ENCODE results near the gene ALDH1A1. TPM values are rescaled to one million over a fixed set of nuclear protein-coding genes. Genes with fewer than 3 reads are reported as not detected.

ALDH1A1 gene
- total RNA-seq, 1 donor from 2014 or later, result not detected

DNA sequence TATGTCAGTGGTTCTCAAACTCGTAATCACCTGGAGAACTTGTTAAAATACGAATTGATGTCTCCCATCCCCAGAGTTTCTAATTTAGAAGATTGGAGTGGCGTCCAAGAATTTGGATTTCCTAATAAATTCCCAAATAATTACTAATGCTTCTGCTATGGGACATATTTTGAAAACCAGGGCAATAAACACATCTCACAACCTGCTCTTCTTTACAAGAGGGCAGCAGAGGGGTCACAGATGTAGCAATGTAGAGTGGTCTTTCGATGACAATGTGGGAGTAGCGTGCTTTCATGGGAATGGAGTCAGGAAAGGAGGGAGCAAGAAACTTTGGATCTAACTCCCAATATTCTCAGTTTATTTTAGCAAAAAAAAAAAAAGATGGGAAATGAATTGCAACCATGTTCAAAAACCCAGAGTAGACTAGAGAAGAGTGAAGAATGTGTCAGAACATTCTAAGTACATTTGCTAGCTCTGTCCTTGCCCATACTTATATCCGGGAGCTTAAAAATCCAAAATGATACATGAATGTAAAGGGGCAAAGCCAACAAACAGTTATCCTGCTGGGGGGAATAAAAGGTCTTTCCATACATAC lies 33.8 kb upstream of the ALDH1A1 start:
- TF ChIP-seq EZH2 (IDR thresholded peaks at IDR 0.05) (no peak), EZH2phosphoT487 (IDR thresholded peaks at IDR 0.05) (no peak)
- TF ChIP-seq, protein P1, sequence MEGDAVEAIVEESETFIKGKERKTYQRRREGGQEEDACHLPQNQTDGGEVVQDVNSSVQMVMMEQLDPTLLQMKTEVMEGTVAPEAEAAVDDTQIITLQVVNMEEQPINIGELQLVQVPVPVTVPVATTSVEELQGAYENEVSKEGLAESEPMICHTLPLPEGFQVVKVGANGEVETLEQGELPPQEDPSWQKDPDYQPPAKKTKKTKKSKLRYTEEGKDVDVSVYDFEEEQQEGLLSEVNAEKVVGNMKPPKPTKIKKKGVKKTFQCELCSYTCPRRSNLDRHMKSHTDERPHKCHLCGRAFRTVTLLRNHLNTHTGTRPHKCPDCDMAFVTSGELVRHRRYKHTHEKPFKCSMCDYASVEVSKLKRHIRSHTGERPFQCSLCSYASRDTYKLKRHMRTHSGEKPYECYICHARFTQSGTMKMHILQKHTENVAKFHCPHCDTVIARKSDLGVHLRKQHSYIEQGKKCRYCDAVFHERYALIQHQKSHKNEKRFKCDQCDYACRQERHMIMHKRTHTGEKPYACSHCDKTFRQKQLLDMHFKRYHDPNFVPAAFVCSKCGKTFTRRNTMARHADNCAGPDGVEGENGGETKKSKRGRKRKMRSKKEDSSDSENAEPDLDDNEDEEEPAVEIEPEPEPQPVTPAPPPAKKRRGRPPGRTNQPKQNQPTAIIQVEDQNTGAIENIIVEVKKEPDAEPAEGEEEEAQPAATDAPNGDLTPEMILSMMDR (IDR thresholded peaks at IDR 0.05), result no peak
- no peaks in the 10 kb centered on the region for H3F3A ChIP-seq (ENCODE audit: low read depth)
- Mint-ChIP-seq H3K27ac (no peak overlapping the region), H3K4me3 (no peak overlapping the region), H3K36me3 (no peaks in the 10 kb centered on the region), H3K27me3 (ENCODE audit: insufficient read depth, low read depth) (no peaks in the 10 kb centered on the region), H3K9me3 (no peaks in the 10 kb centered on the region), H3K4me1 (no peaks in the 10 kb centered on the region)
- no peaks in the 10 kb centered on the region for H3K27me3 ChIP-seq
- no peaks in the 10 kb centered on the region for H4K20me1 ChIP-seq (ENCODE audit: low read depth)
- H3K27ac ChIP-seq, result no peak overlapping the region
- no peak overlapping the region for H3K4me2 ChIP-seq
- no peak overlapping the region for H2AFZ ChIP-seq (replicated peaks)
- no peaks in the 10 kb centered on the region for H3K36me3 ChIP-seq
- no peak overlapping the region for H3K4me3 ChIP-seq
- H3K9ac ChIP-seq, result no peak overlapping the region
- H3K9me3 ChIP-seq (ENCODE audit: low read depth), result no peaks in the 10 kb centered on the region
- no peaks in the 10 kb centered on the region for H3K79me2 ChIP-seq (ENCODE audit: low read depth)
- H3K4me1 ChIP-seq, result no peaks in the 10 kb centered on the region
- no peak for DNase-seq (ENCODE audit: low spot score)

DNA sequence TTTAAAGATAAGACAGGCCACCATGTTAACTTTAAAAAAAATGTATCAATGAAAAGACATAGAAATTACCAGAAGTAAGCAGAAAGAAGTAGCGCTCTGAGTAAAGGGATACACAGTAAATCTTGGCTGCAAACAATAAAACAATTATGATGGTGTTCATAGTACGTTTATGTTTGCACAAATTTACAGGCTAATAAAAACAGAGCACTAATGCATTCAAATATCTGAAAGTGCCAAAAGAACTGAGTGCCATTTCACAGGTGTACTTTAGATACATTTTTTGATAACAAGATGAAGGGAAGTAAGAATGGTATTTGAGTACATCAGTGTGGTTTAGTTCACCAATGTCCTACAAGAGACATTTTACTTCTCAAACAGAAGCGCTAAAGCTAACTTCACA lies 32.9 kb upstream of the ALDH1A1 start:
- H3K36me3 ChIP-seq, result no peaks in the 10 kb centered on the region
- no peak overlapping the region for H3K4me3 Mint-ChIP-seq
- no peaks in the 10 kb centered on the region for H3K9me3 ChIP-seq (ENCODE audit: low read depth)
- no peak overlapping the region for H3K4me2 ChIP-seq
- no peak for DNase-seq (ENCODE audit: low spot score)
- TF ChIP-seq, protein P1 (IDR thresholded peaks at IDR 0.05), result no peak
- TF ChIP-seq EZH2phosphoT487 (IDR thresholded peaks at IDR 0.05), result no peak
- no peak for TF ChIP-seq EZH2 (IDR thresholded peaks at IDR 0.05)
- no peak overlapping the region for H2AFZ ChIP-seq (replicated peaks)
- H3K9me3 Mint-ChIP-seq, result no peaks in the 10 kb centered on the region
- no peaks in the 10 kb centered on the region for H3K79me2 ChIP-seq (ENCODE audit: low read depth)
- H3F3A ChIP-seq (ENCODE audit: low read depth), result no peaks in the 10 kb centered on the region
- no peak overlapping the region for H3K27ac ChIP-seq
- H3K27ac Mint-ChIP-seq, result no peak overlapping the region
- no peaks in the 10 kb centered on the region for H3K4me1 ChIP-seq
- no peaks in the 10 kb centered on the region for H4K20me1 ChIP-seq (ENCODE audit: low read depth)
- H3K27me3 Mint-ChIP-seq (ENCODE audit: insufficient read depth, low read depth), result no peaks in the 10 kb centered on the region
- H3K9ac ChIP-seq, result no peak overlapping the region
- no peak overlapping the region for H3K4me3 ChIP-seq
- no peaks in the 10 kb centered on the region for H3K36me3 Mint-ChIP-seq
- no peaks in the 10 kb centered on the region for H3K27me3 ChIP-seq
- peaks cover 2% of the 10 kb centered on the region for H3K4me1 Mint-ChIP-seq

DNA sequence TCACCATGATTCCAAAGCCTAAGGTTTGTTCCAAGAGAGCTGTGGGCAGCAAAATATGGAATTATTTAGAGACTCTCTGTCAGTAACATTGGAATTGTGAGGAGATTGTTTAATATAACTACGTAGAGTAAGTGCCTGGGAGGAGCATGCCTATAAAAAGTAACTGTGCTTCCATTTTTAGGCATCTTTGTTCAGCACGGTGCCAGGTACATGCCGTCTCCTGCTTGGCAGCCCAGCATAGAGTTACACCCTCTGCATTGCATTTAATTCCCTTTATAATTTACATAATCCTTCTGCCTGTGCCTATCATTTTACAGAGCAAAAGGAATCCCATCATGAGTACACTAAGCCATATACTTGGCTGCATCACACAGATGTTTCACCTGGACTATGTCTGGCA lies 32.1 kb upstream of the ALDH1A1 start:
- Histone ChIP-seq H3K4me1 (no peaks in the 10 kb centered on the region), H3K9me3 (ENCODE audit: low read depth) (no peaks in the 10 kb centered on the region), H3K27ac (no peak overlapping the region), H3K79me2 (ENCODE audit: low read depth) (no peaks in the 10 kb centered on the region), H3F3A (ENCODE audit: low read depth) (no peaks in the 10 kb centered on the region), H2AFZ (replicated peaks) (no peak overlapping the region), H3K36me3 (no peaks in the 10 kb centered on the region), H4K20me1 (ENCODE audit: low read depth) (no peaks in the 10 kb centered on the region), H3K9ac (no peak overlapping the region), H3K4me2 (no peak overlapping the region), H3K4me3 (no peak overlapping the region), H3K27me3 (no peaks in the 10 kb centered on the region)
- Mint-ChIP-seq H3K27ac (no peak overlapping the region), H3K9me3 (no peaks in the 10 kb centered on the region), H3K36me3 (no peaks in the 10 kb centered on the region), H3K27me3 (ENCODE audit: insufficient read depth, low read depth) (no peaks in the 10 kb centered on the region), H3K4me3 (no peak overlapping the region), H3K4me1 (peaks cover 6% of the 10 kb centered on the region)
- no peak for DNase-seq (ENCODE audit: low spot score)
- TF ChIP-seq EZH2phosphoT487 (IDR thresholded peaks at IDR 0.05), result no peak
- TF ChIP-seq, protein P1 (IDR thresholded peaks at IDR 0.05), result no peak
- no peak for TF ChIP-seq EZH2 (IDR thresholded peaks at IDR 0.05)

All from neural progenitor cell (in vitro differentiated cells).